ENCODE data around the gene RXRA.

DNA sequence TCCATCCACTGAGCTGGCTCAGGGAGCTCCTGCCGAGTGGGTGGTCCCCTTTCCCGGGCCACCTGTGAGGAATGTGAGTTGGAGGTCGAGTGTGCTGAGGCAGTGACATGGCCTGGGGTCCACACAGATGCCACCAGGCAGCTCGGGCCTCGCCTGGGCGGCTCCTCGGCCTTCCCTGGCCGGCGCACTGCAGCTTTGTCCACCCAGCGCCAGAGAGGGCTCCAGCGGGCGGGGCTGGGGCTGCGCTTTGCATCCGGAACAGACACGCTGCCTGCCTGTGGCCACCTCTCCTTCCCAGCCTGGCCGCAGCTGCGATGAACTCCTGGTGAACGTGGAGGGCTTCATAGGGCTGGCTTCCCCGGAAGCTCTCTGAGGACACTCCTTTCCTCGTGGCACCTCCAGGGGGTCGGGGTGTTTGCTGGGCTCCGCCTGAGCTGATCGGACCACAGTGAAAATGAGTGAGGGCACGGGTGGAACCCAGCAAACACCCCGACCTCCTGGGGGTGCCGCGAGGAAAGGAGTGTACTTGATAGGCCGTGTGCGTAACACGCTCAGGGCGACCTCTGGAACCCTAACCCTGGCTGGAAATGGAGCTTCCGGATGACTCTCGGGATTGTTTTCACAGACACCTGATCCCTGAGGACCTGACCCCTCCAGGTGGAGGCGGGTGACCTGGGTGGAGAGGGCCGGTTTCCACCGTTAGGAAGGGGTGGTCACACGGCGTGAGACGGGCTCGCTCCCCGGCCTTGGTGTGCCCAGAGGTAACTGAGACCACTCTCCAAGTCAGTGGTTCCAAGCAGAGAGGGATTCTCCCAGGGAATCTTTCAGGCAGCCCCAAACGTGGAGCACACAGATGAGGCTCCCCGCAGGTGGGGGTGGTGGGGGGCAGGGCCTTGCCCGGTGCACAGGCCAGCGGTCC is 31.8 kb upstream of the RXRA start:
- TF ChIP-seq, protein P1, sequence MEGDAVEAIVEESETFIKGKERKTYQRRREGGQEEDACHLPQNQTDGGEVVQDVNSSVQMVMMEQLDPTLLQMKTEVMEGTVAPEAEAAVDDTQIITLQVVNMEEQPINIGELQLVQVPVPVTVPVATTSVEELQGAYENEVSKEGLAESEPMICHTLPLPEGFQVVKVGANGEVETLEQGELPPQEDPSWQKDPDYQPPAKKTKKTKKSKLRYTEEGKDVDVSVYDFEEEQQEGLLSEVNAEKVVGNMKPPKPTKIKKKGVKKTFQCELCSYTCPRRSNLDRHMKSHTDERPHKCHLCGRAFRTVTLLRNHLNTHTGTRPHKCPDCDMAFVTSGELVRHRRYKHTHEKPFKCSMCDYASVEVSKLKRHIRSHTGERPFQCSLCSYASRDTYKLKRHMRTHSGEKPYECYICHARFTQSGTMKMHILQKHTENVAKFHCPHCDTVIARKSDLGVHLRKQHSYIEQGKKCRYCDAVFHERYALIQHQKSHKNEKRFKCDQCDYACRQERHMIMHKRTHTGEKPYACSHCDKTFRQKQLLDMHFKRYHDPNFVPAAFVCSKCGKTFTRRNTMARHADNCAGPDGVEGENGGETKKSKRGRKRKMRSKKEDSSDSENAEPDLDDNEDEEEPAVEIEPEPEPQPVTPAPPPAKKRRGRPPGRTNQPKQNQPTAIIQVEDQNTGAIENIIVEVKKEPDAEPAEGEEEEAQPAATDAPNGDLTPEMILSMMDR (IDR thresholded peaks at IDR 0.05; ENCODE audit: insufficient read depth, low read length, poor library complexity, severe bottlenecking), result no peak
- TF ChIP-seq EZH2phosphoT487 (conservative IDR thresholded peaks at IDR 0.05; ENCODE audit: low read length), result no peak

Measured in SU-DHL-6 (cell line).